GM23248 (cell line): Measurements from ENCODE around the gene ATXN7L2. TPM values are rescaled to one million over a fixed set of nuclear protein-coding genes. Genes with fewer than 3 reads are reported as not detected.

ENCODE experiments used
- DNase-seq: peaks from one replicate; pipeline ENCODE4 v3.0.0-alpha.2; 2015
- H2AFZ ChIP-seq: fragments of 200-600 bp; sonication (generic); 2 replicates; pipeline ENCODE4 v1.6.1; 2016; ENCODE audit warnings: antibody characterized with exemption
- H3F3A ChIP-seq: fragments of 200-600 bp; sonication (generic); 2 replicates; pipeline ENCODE4 v1.6.1; 2016; ENCODE audit warnings: mild to moderate bottlenecking, antibody characterized with exemption, mixed run types; ENCODE audit not compliant: insufficient read depth
- H3K27ac ChIP-seq: fragments of 200-600 bp; sonication (generic); 2 replicates; pipeline ENCODE4 v1.5.1; 2016; ENCODE audit warnings: mild to moderate bottlenecking
- H3K27me3 ChIP-seq: fragments of 200-600 bp; sonication (generic); replicated peaks from 2 replicates; pipeline ENCODE4 v1.6.1; 2016; ENCODE audit warnings: mild to moderate bottlenecking; ENCODE audit not compliant: insufficient read depth
- H3K36me3 ChIP-seq: fragments of 200-600 bp; sonication (generic); 2 replicates; pipeline ENCODE4 v1.6.1; 2016; ENCODE audit warnings: low read depth, mild to moderate bottlenecking
- H3K4me1 ChIP-seq: fragments of 200-600 bp; sonication (generic); 2 replicates; pipeline ENCODE4 v1.6.1; 2016; ENCODE audit warnings: mild to moderate bottlenecking; ENCODE audit not compliant: insufficient read depth
- H3K4me2 ChIP-seq: fragments of 200-600 bp; sonication (generic); one replicate; pipeline ENCODE4 v1.6.1; 2016; ENCODE audit warnings: mild to moderate bottlenecking; ENCODE audit not compliant: unreplicated experiment
- H3K4me3 ChIP-seq: fragments of 200-600 bp; sonication (generic); 2 replicates; pipeline ENCODE4 v1.5.1; 2016; ENCODE audit warnings: mild to moderate bottlenecking
- H3K79me2 ChIP-seq: fragments of 200-600 bp; sonication (generic); 2 replicates; pipeline ENCODE4 v1.6.1; 2016; ENCODE audit warnings: mild to moderate bottlenecking; ENCODE audit not compliant: insufficient read depth
- H3K9ac ChIP-seq: fragments of 200-600 bp; sonication (generic); 2 replicates; pipeline ENCODE4 v1.6.1; 2016; ENCODE audit warnings: mild to moderate bottlenecking
- H3K9me2 ChIP-seq: fragments of 200-600 bp; sonication (generic); 2 replicates; pipeline ENCODE4 v1.6.1; 2016; ENCODE audit warnings: mixed run types, mild to moderate bottlenecking, moderate library complexity; ENCODE audit not compliant: insufficient read depth
- H3K9me3 ChIP-seq: fragments of 200-600 bp; sonication (generic); one replicate; pipeline ENCODE4 v1.6.1; 2017; ENCODE audit warnings: low read depth
- H4K20me1 ChIP-seq: fragments of 200-600 bp; sonication (generic); 2 replicates; pipeline ENCODE4 v1.6.0; 2016; ENCODE audit not compliant: insufficient read depth
- EZH2 ChIP-seq: fragments of 200-600 bp; sonication (generic); IDR thresholded peaks from 2 replicates; pipeline ENCODE4 v1.6.1; 2018; ENCODE audit warnings: antibody characterized with exemption, mild to moderate bottlenecking; ENCODE audit not compliant: insufficient read depth, poor library complexity, severe bottlenecking
- EZH2phosphoT487 ChIP-seq: fragments of 200-600 bp; sonication (generic); IDR thresholded peaks from 2 replicates; pipeline ENCODE4 v1.6.1; 2018; ENCODE audit warnings: antibody characterized with exemption, moderate library complexity, mild to moderate bottlenecking, low read depth; ENCODE audit not compliant: insufficient read depth
- WGBS, 2 experiments: methylation state at CpG; one replicate each; pipeline ENCODE4 v1.1.6; 2015 to 2017; ENCODE audit warnings: low lambda C conversion rate in 2 of 2, low coverage in 1 of 2; ENCODE audit errors: missing lambda C conversion rate in 2 of 2; 5-methylcytosine and 5-hydroxymethylcytosine counted together
- in situ Hi-C: fragments of 300-500 bp; cut with MboI; formaldehyde crosslinking; loops from 2 replicates; pipeline ENCODE4 v1.15.0; 2020
- polyA plus RNA-seq: library from polyadenylated mRNA; unstranded; fragments of >200 nt; fragmentation: Nextera tagmentation; extraction: Ambion mirVana; gene quantifications from 2 replicates; pipeline ENCODE4 v1.2.1, GENCODE V29; 2016
- total RNA-seq: library from RNA; depleted of rRNA; stranded (reverse); fragments of >200 nt; shearing (Covaris generic); gene quantifications from 2 replicates; pipeline ENCODE4 v1.2.3, GENCODE V29; 2014

The ATXN7L2 gene
- total and polyA plus RNA-seq, 2 experiments from 2014 or later: 2.1 to 3.3 TPM

DNA sequence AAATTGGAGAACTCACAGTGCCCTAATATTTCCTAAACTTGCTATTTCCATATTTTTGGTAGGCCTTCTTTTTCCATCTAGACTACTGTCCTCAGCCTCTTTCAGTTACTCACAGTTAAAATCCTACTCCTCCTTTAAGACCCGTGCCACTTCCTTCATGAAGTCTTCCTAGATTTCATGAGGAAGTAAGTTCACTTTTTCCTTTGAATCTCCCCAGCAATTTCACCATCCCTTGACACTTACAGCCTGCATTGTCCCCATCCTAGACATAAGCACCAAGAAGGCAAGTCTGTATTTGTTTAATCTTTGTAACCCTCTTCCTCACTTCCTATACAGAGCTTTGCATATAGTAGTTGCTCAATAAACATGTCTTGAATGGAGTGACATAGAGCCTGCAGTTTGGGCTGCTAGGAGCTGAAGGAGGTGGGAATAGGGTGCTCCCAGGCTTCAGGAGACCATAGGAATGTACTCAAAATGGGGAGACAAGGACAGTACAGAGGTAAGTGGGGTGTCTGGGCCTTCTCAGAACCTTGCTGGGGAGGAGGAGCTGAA, 50.7 kb downstream of the ATXN7L2 start:
- Histone ChIP-seq H3K4me2 (no peak overlapping the region), H3K9me2 (no peaks in the 10 kb centered on the region), H2AFZ (no peak overlapping the region), H3K4me1 (peaks cover 4% of the 10 kb centered on the region), H3K79me2 (no peaks in the 10 kb centered on the region), H3K4me3 (no peak overlapping the region), H3F3A (no peaks in the 10 kb centered on the region), H3K27me3 (no peaks in the 10 kb centered on the region), H4K20me1 (no peaks in the 10 kb centered on the region), H3K9ac (no peak overlapping the region), H3K9me3 (no peaks in the 10 kb centered on the region), H3K36me3 (no peaks in the 10 kb centered on the region), H3K27ac (no peak overlapping the region)
- in situ Hi-C loops: loop anchor here (5.0 to 10.0 kb wide), 2 partner anchors 42 to 270 kb away; partner anchors contain the start of gene CYB561D1
- TF ChIP-seq EZH2 (no peak), EZH2phosphoT487 (no peak)
- no peak for DNase-seq
- WGBS, 2 experiments: 29 to 62% methylated on average over 1 of the region's 1 CpG

DNA sequence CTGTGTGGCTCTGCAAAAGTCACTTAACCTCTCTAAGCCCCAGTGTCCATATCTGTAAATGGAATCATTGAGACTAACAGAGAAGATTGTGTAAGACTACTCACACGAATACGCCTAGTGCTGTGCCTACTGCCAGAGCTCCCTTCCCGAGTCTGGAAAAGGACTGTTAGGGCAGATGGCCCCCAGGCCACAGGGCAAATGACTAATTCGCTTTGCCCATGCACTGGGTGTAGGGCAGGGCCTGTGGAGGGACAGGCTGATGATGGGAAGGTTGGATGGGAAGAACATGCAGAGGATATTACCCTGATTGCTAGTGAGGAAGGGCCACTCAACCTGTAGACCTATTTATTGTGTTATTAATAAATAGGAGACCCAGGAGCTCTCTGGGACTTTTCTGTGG, 51.8 kb downstream of the ATXN7L2 start:
- Histone ChIP-seq H3K4me1 (peaks cover 4% of the 10 kb centered on the region), H2AFZ (no peak overlapping the region), H3K27me3 (no peaks in the 10 kb centered on the region), H3K4me3 (no peak overlapping the region), H3K9me3 (no peaks in the 10 kb centered on the region), H3K36me3 (no peaks in the 10 kb centered on the region), H3K9ac (no peak overlapping the region), H4K20me1 (no peaks in the 10 kb centered on the region), H3F3A (no peaks in the 10 kb centered on the region), H3K27ac (no peak overlapping the region), H3K4me2 (no peak overlapping the region), H3K9me2 (no peaks in the 10 kb centered on the region), H3K79me2 (no peaks in the 10 kb centered on the region)
- no peak for DNase-seq
- WGBS, 2 experiments: 61 to 69% methylated on average over 4 of the region's 4 CpGs
- in situ Hi-C loops: loop anchor here (10.0 kb wide), 1 partner anchor 271 kb away; no protein-coding TSS in a partner anchor
- TF ChIP-seq EZH2 (no peak), EZH2phosphoT487 (no peak)

- H4K20me1 ChIP-seq: no peaks in the 10 kb centered on the region
- no peak for DNase-seq
- H2AFZ ChIP-seq: no peak overlapping the region
- no peaks in the 10 kb centered on the region for H3K36me3 ChIP-seq
- H3K4me2 ChIP-seq: no peak overlapping the region
- H3K9me3 ChIP-seq: no peaks in the 10 kb centered on the region
- no peak overlapping the region for H3K4me3 ChIP-seq
- in situ Hi-C loops: loop anchor here (10.0 kb wide), 1 partner anchor 271 kb away; no protein-coding TSS in a partner anchor
- WGBS, 2 experiments: 57 to 65% methylated on average over 5 of the region's 5 CpGs
- H3K27me3 ChIP-seq: no peaks in the 10 kb centered on the region
- no peak overlapping the region for H3K9ac ChIP-seq
- H3K9me2 ChIP-seq: no peaks in the 10 kb centered on the region
- TF ChIP-seq EZH2phosphoT487 (no peak), EZH2 (no peak)
- no peak overlapping the region for H3K27ac ChIP-seq
- no peaks in the 10 kb centered on the region for H3F3A ChIP-seq
- peaks cover 4% of the 10 kb centered on the region for H3K4me1 ChIP-seq
- H3K79me2 ChIP-seq: no peaks in the 10 kb centered on the region
These were observed 52.3 kb downstream of the ATXN7L2 start for GRCh38 chr1:109535971-109536491.

GRCh38 chr1:109537450-109538178, 53.9 kb downstream of the ATXN7L2 start:
- TF ChIP-seq EZH2 (no peak), EZH2phosphoT487 (no peak)
- in situ Hi-C loops: loop anchor here (10.0 kb wide), 1 partner anchor 273 kb away; no protein-coding TSS in a partner anchor
- WGBS, 2 experiments: 62 to 69% methylated on average over 9 of the region's 9 CpGs

More at GRCh38 chr1:109537450-109538178, 53.9 kb downstream of the ATXN7L2 start:
- Histone ChIP-seq H3K9ac (no peak overlapping the region), H3F3A (no peaks in the 10 kb centered on the region), H3K27me3 (no peaks in the 10 kb centered on the region), H3K79me2 (no peaks in the 10 kb centered on the region), H3K4me1 (peaks cover 2% of the 10 kb centered on the region), H3K36me3 (no peaks in the 10 kb centered on the region), H3K4me3 (no peak overlapping the region), H3K27ac (no peak overlapping the region), H3K4me2 (no peak overlapping the region), H4K20me1 (no peaks in the 10 kb centered on the region), H2AFZ (no peak overlapping the region), H3K9me2 (no peaks in the 10 kb centered on the region), H3K9me3 (no peaks in the 10 kb centered on the region)
- no peak for DNase-seq
